Cardiac muscle cell (in vitro differentiated cells and primary cell): ENCODE measurements around the gene VLDLR. TPM values are rescaled to one million over a fixed set of nuclear protein-coding genes. Genes with fewer than 3 reads are reported as not detected.
A peak's percentile ranks its signal among the peaks of the same experiment; 100 is the strongest.

Experiments
- DNase-seq, 2 donors: peaks; one replicate each; pipeline versions ENCODE4 v3.0.0 to v3.0.0-alpha.2; 2010 to 2017; ENCODE audit warnings: low read depth in 1 of 2, low spot score in 1 of 2
- H3K27ac ChIP-seq: fragments of 200-600 bp; sonication (generic); 2 replicates; pipeline ENCODE4 v1.5.1; 2016
- H3K27me3 ChIP-seq: fragments of 200-600 bp; sonication (generic); 2 replicates; pipeline ENCODE4 v1.6.0; 2016; ENCODE audit warnings: control low read depth
- H3K36me3 ChIP-seq: fragments of 200-600 bp; sonication (generic); 2 replicates; pipeline ENCODE4 v1.5.1; 2016; ENCODE audit warnings: control low read depth
- H3K4me1 ChIP-seq: fragments of 200-600 bp; sonication (generic); 2 replicates; pipeline ENCODE4 v1.8.1; 2017; ENCODE audit warnings: low read depth, mild to moderate bottlenecking, mixed run types
- H3K4me3 ChIP-seq: fragments of 200-600 bp; sonication (generic); 2 replicates; pipeline ENCODE4 v1.5.1; 2016; ENCODE audit warnings: mild to moderate bottlenecking
- H3K9me3 ChIP-seq: fragments of 200-600 bp; sonication (generic); 2 replicates; pipeline ENCODE4 v1.5.1; 2017; ENCODE audit warnings: low read depth, mild to moderate bottlenecking, control low read depth
- polyA plus RNA-seq: library from polyadenylated mRNA; unstranded; fragments of >200 nt; fragmentation: Nextera tagmentation; extraction: Ambion mirVana; gene quantifications from 2 replicates; pipeline ENCODE4 v1.2.1, GENCODE V29; 2016
- total RNA-seq: library from RNA; depleted of rRNA; stranded (reverse); fragments of >200 nt; gene quantifications from 2 replicates; pipeline ENCODE4 v1.2.3, GENCODE V29; 2016
- TF ChIP-seq, protein P1 (sequence below): IDR thresholded peaks from 2 replicates; pipeline ENCODE4 v1.5.1; 2012; ENCODE audit warnings: low read depth, mild to moderate bottlenecking, low read length

The VLDLR gene
- total and polyA plus RNA-seq, 2 experiments from 2014 or later = 36.1 to 41.2 TPM

DNA sequence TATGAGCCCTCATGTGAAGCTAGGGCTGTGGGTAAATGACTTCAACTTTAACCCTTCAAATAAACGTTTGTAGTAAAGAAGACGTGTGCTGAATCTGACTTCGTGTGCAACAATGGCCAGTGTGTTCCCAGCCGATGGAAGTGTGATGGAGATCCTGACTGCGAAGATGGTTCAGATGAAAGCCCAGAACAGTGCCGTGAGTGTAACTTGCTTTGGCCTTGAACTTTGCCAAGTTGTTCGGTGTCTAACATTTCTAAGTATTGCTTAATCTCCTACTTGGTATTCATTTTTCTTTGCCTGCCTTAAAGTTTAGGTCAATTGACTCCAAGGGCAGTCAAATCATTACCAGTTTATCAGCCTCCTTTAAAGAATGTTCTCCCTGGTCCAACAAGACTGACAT, 18.2 kb downstream of the VLDLR start:
- H3K27ac ChIP-seq = no peak overlapping the region
- H3K36me3 ChIP-seq = peaks cover 45% of the 10 kb centered on the region
- peaks cover 3% of the 10 kb centered on the region for H3K4me1 ChIP-seq
- no peak overlapping the region for H3K4me3 ChIP-seq
- no peaks in the 10 kb centered on the region for H3K27me3 ChIP-seq
- TF ChIP-seq, protein P1, sequence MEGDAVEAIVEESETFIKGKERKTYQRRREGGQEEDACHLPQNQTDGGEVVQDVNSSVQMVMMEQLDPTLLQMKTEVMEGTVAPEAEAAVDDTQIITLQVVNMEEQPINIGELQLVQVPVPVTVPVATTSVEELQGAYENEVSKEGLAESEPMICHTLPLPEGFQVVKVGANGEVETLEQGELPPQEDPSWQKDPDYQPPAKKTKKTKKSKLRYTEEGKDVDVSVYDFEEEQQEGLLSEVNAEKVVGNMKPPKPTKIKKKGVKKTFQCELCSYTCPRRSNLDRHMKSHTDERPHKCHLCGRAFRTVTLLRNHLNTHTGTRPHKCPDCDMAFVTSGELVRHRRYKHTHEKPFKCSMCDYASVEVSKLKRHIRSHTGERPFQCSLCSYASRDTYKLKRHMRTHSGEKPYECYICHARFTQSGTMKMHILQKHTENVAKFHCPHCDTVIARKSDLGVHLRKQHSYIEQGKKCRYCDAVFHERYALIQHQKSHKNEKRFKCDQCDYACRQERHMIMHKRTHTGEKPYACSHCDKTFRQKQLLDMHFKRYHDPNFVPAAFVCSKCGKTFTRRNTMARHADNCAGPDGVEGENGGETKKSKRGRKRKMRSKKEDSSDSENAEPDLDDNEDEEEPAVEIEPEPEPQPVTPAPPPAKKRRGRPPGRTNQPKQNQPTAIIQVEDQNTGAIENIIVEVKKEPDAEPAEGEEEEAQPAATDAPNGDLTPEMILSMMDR = no peak
- no peaks in the 10 kb centered on the region for H3K9me3 ChIP-seq
- peak in 1 of 2 donors; percentile 24 for DNase-seq

DNA sequence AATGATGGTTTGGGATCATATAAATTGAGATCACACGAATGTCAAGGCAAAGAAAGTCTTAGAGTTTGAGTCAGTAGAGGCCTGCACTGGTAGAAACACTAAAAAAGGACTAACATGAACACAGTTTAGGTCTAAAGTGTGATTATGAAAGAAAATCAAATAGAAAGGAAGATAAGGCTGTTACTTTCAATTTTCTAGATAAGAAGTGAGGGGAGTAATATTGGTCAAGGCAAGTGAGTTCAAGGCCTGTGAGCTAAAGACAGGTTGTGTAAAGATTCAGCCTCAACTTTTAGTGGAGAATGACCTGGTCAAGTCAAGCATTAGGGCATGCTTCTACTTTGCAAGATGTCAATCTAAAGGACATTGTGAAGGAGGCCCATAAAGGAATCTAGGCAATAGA, 19.0 kb downstream of the VLDLR start:
- Histone ChIP-seq H3K27ac (no peak overlapping the region), H3K9me3 (no peaks in the 10 kb centered on the region), H3K4me1 (peaks cover 3% of the 10 kb centered on the region), H3K4me3 (no peak overlapping the region), H3K27me3 (no peaks in the 10 kb centered on the region), H3K36me3 (peaks cover 53% of the 10 kb centered on the region)
- TF ChIP-seq, protein P1 = no peak
- DNase-seq = no peak

DNA sequence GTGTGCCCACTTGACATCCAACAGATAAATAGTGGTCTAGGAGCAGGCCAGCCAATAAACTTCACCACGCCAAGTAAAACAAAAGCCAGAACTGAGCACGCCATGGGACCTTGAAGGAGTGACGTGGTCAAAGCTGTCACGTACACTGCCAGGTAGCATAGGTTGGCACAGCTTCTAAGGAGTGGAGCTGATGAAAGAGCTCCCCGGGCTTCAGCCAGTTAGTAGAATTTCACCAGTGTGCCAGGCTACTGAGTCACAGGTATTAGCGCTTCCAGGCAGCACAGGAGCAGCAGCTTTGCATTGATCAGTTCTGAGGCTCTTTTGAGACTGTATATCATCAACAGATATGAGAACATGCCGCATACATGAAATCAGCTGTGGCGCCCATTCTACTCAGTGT, 19.4 kb downstream of the VLDLR start:
- H3K36me3 ChIP-seq = peaks cover 54% of the 10 kb centered on the region
- H3K9me3 ChIP-seq = no peaks in the 10 kb centered on the region
- H3K27ac ChIP-seq = no peak overlapping the region
- H3K27me3 ChIP-seq = no peaks in the 10 kb centered on the region
- no peak for DNase-seq
- TF ChIP-seq, protein P1 = no peak
- H3K4me3 ChIP-seq = no peak overlapping the region
- no peaks in the 10 kb centered on the region for H3K4me1 ChIP-seq

DNA sequence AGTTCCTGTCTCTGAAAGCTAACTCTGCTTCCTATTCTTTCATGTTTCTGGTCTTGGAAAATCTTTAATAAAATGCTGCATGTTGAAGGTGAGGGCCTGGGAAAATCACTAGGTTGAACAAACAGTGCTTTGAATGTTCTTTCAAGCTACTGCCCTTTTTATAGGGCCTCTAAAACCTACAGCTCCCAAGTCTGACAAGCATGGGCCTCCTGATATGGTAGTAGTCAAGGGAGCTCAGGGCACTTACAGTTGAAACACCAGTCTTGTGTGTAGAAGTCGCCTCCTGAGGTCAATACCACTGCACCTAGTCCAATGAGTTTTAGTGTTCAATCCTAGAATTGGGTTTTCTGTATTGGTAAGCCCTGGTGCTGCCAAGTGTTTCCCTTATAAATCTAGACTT, 20.5 kb downstream of the VLDLR start:
- no peaks in the 10 kb centered on the region for H3K27me3 ChIP-seq
- no peak for DNase-seq
- TF ChIP-seq, protein P1 = no peak
- no peak overlapping the region for H3K4me3 ChIP-seq
- H3K4me1 ChIP-seq = no peaks in the 10 kb centered on the region
- H3K36me3 ChIP-seq = peaks cover 58% of the 10 kb centered on the region
- no peaks in the 10 kb centered on the region for H3K9me3 ChIP-seq
- no peak overlapping the region for H3K27ac ChIP-seq

DNA sequence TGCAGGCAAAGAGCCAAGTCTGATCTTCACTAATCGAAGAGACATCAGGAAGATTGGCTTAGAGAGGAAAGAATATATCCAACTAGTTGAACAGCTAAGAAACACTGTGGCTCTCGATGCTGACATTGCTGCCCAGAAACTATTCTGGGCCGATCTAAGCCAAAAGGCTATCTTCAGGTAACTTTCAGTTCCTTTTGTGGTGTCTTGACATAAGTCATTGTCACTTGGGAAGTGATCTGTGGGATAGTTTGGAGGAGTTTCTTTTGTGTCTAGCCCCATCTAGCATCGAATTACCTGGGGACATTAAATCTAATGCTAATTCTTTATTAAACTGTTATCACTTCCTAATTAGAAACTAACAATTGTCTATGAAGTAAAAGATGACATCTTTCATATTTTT, 24.0 kb downstream of the VLDLR start:
- H3K36me3 ChIP-seq = peaks cover 73% of the 10 kb centered on the region
- TF ChIP-seq, protein P1 = no peak
- peak overlapping the region; percentile 3 for H3K27ac ChIP-seq

More for the DNA sequence above, 24.0 kb downstream of the VLDLR start:
- Histone ChIP-seq H3K27me3 (no peaks in the 10 kb centered on the region), H3K4me3 (no peak overlapping the region), H3K4me1 (no peaks in the 10 kb centered on the region), H3K9me3 (no peaks in the 10 kb centered on the region)
- no peak for DNase-seq
